Astrocyte (in vitro differentiated cells and primary cell): ENCODE data around the gene SHANK1. TPM values are rescaled to one million over a fixed set of nuclear protein-coding genes. Genes with fewer than 3 reads are reported as not detected.

Experiments
- DNase-seq: peaks from one replicate; pipeline ENCODE4 v3.0.0-alpha.2; 2010; ENCODE audit warnings: low read depth
- FAIRE-seq: peaks from 2 replicates; lab custom pipeline; 2011; peaks lifted over from hg19 to GRCh38; lab: Jason Lieb, UNC
- H2AFZ ChIP-seq: 2 replicates; pipeline ENCODE4 v1.6.0; 2012; ENCODE audit warnings: low read depth, low read length, inconsistent platforms
- H3K27ac ChIP-seq: 2 replicates; pipeline ENCODE4 v1.5.1; 2011; ENCODE audit warnings: low read depth, low read length, inconsistent platforms
- H3K27me3 ChIP-seq: 2 replicates; pipeline ENCODE4 v1.6.0; 2011; ENCODE audit warnings: low read length, inconsistent platforms; ENCODE audit not compliant: insufficient read depth
- H3K36me3 ChIP-seq: 2 replicates; pipeline ENCODE4 v1.5.1; 2011; ENCODE audit warnings: low read length, inconsistent platforms; ENCODE audit not compliant: insufficient read depth
- H3K4me1 ChIP-seq: 2 replicates; pipeline ENCODE4 v1.5.1; 2011; ENCODE audit warnings: low read length, inconsistent platforms; ENCODE audit not compliant: insufficient read depth
- H3K4me2 ChIP-seq: 2 replicates; pipeline ENCODE4 v1.6.0; 2012; ENCODE audit warnings: low read length, inconsistent platforms
- H3K4me3 ChIP-seq: 2 replicates; pipeline ENCODE4 v1.5.1; 2011; ENCODE audit warnings: low read depth, mild to moderate bottlenecking, low read length, inconsistent platforms; ENCODE audit not compliant: insufficient read depth
- H3K79me2 ChIP-seq: 2 replicates; pipeline ENCODE4 v1.6.0; 2012; ENCODE audit warnings: mild to moderate bottlenecking, low read length, inconsistent platforms; ENCODE audit not compliant: insufficient read depth
- H3K9ac ChIP-seq: 2 replicates; pipeline ENCODE4 v1.6.0; 2012; ENCODE audit warnings: mild to moderate bottlenecking, low read length, inconsistent platforms
- H3K9me3 ChIP-seq: 2 replicates; pipeline ENCODE4 v1.5.1; 2012; ENCODE audit warnings: low read depth, mild to moderate bottlenecking, low read length, inconsistent platforms; ENCODE audit not compliant: insufficient read depth
- H4K20me1 ChIP-seq: 2 replicates; pipeline ENCODE4 v1.6.0; 2012; ENCODE audit warnings: low read length, inconsistent platforms; ENCODE audit not compliant: insufficient read depth
- H3K27ac Mint-ChIP-seq: one replicate; pipeline ENCODE4 v1.8.0; 2021; ENCODE audit warnings: mild to moderate bottlenecking, mixed read lengths; ENCODE audit not compliant: unreplicated experiment
- H3K27me3 Mint-ChIP-seq: one replicate; pipeline ENCODE4 v1.8.0; 2021; ENCODE audit warnings: low read depth, mixed read lengths; ENCODE audit not compliant: unreplicated experiment
- H3K36me3 Mint-ChIP-seq: one replicate; pipeline ENCODE4 v1.8.0; 2021; ENCODE audit warnings: low read depth, mixed read lengths; ENCODE audit not compliant: unreplicated experiment
- H3K4me1 Mint-ChIP-seq: one replicate; pipeline ENCODE4 v1.8.0; 2021; ENCODE audit warnings: low read depth, mixed read lengths; ENCODE audit not compliant: unreplicated experiment
- H3K4me3 Mint-ChIP-seq: one replicate; pipeline ENCODE4 v1.8.0; 2021; ENCODE audit warnings: mild to moderate bottlenecking, moderate library complexity, mixed read lengths; ENCODE audit not compliant: unreplicated experiment
- H3K9me3 Mint-ChIP-seq: one replicate; pipeline ENCODE4 v1.8.0; 2021; ENCODE audit warnings: mild to moderate bottlenecking, mixed read lengths; ENCODE audit not compliant: unreplicated experiment
- EZH2 ChIP-seq: IDR thresholded peaks from 2 replicates; pipeline ENCODE4 v1.6.1; 2012; ENCODE audit warnings: mild to moderate bottlenecking, low read length, inconsistent platforms; ENCODE audit not compliant: insufficient read depth
- total RNA-seq: library from RNA; stranded (reverse); gene quantifications from 2 replicates; pipeline ENCODE4 v1.2.1, GENCODE V29; 2021
- TF ChIP-seq, protein P1 (sequence below): IDR thresholded peaks from 2 replicates; pipeline ENCODE4 v1.5.1; 2011; ENCODE audit warnings: low read depth, mild to moderate bottlenecking, inconsistent platforms, low read length, moderate library complexity; ENCODE audit not compliant: insufficient read depth

Gene SHANK1
- total RNA-seq, 1 donor from 2014 or later: not detected

DNA sequence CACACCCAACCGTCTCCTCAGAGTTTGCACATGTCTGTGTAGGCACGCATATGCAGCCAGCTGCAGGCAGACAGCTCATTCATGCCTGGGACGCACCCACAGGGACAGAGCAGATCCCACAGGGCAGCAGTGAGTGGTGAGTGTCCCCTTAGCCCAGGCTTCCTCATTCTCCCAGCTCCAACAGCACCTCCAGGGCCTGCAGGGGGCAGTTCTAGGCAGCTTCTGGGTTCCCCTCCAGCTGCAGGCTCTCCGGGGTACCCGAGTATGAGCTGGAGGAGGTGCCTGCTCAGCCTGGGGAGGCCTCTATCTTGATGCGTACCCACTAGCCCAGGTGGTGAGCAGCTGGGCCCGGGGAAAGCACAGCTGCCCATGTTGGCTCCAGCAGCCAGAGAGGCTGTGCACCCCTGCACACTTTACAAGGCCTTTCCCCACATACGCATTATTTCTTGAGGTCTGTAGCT, 1.3 kb upstream of the SHANK1 start:
- no peak overlapping the region for H3K27ac Mint-ChIP-seq
- Histone ChIP-seq H3K27me3 (no peaks in the 10 kb centered on the region), H3K27ac (no peak overlapping the region), H3K4me2 (no peak overlapping the region), H3K79me2 (no peaks in the 10 kb centered on the region), H2AFZ (no peak overlapping the region), H3K4me3 (no peak overlapping the region), H3K9me3 (no peaks in the 10 kb centered on the region), H3K36me3 (no peaks in the 10 kb centered on the region), H3K4me1 (peaks cover 8% of the 10 kb centered on the region), H4K20me1 (no peaks in the 10 kb centered on the region), H3K9ac (no peak overlapping the region)
- FAIRE-seq (no peak), DNase-seq (no peak)
- H3K36me3 Mint-ChIP-seq: no peaks in the 10 kb centered on the region
- H3K9me3 Mint-ChIP-seq: peaks cover 31% of the 10 kb centered on the region
- H3K27me3 Mint-ChIP-seq: no peaks in the 10 kb centered on the region
- H3K4me3 Mint-ChIP-seq: no peak overlapping the region
- no peaks in the 10 kb centered on the region for H3K4me1 Mint-ChIP-seq
- TF ChIP-seq, protein P1, sequence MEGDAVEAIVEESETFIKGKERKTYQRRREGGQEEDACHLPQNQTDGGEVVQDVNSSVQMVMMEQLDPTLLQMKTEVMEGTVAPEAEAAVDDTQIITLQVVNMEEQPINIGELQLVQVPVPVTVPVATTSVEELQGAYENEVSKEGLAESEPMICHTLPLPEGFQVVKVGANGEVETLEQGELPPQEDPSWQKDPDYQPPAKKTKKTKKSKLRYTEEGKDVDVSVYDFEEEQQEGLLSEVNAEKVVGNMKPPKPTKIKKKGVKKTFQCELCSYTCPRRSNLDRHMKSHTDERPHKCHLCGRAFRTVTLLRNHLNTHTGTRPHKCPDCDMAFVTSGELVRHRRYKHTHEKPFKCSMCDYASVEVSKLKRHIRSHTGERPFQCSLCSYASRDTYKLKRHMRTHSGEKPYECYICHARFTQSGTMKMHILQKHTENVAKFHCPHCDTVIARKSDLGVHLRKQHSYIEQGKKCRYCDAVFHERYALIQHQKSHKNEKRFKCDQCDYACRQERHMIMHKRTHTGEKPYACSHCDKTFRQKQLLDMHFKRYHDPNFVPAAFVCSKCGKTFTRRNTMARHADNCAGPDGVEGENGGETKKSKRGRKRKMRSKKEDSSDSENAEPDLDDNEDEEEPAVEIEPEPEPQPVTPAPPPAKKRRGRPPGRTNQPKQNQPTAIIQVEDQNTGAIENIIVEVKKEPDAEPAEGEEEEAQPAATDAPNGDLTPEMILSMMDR: no peak

DNA sequence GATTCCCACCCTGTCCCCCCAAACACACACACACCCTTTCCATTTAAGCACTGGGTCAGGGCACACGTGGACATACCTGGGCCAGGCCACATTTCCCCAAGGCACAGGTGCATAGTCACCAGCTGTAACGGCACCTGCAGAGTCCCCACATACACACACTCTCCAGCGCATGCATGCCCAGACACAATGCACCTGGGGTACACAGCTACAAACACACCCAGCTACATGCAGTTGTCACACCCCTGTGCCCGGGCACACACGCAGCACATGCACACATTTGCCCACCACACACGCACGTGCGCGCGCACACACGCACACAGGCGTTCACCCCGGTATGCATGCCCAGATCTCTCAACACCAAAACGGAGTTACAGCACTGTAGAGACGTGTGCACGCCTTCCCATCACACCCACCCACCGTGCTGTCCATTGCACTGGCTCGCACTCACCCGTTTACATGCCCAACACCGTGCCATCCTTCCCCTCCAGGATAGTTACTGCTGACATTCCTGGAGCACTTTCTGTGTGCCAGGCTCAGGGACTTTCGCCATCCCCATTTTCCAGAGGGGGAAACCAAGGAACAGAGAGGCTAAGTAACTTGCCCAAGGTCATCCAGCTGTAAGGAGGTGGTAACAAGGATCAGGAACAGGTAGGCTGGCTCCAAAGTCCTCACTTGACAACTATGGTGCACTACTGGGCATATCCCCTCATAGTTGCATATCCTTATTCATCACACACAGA, 749 bp upstream of the SHANK1 start:
- Histone ChIP-seq H3K4me3 (no peak overlapping the region), H3K36me3 (no peaks in the 10 kb centered on the region), H3K4me2 (no peak overlapping the region), H4K20me1 (no peaks in the 10 kb centered on the region), H3K4me1 (peaks cover 3% of the 10 kb centered on the region), H3K79me2 (no peaks in the 10 kb centered on the region), H3K27ac (no peak overlapping the region), H3K9me3 (no peaks in the 10 kb centered on the region), H3K27me3 (no peaks in the 10 kb centered on the region), H3K9ac (no peak overlapping the region), H2AFZ (no peak overlapping the region)
- Mint-ChIP-seq H3K36me3 (no peaks in the 10 kb centered on the region), H3K4me3 (no peak overlapping the region), H3K27me3 (no peaks in the 10 kb centered on the region), H3K9me3 (peaks cover 30% of the 10 kb centered on the region), H3K27ac (no peak overlapping the region), H3K4me1 (no peaks in the 10 kb centered on the region)
- TF ChIP-seq EZH2: no peak
- TF ChIP-seq, protein P1: no peak
- FAIRE-seq (no peak), DNase-seq (no peak)

DNA sequence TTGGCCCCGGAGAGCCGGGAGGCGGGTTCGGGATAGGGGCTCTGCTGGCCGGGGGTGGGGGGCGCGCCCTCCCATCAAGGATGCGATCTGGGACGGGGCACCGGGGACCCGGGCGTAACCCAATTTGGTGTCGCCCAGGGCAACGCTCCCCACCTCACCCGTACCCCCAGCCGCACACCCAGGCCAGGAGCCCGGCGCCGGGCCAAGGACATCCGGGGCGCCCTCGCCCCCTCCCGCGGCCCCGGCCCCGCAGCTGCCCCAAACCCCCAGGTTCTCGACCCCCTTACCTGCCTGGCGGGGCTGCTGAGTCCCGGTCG, 525 bp downstream of the SHANK1 start:
- no peaks in the 10 kb centered on the region for H3K4me1 Mint-ChIP-seq
- TF ChIP-seq, protein P1: no peak
- TF ChIP-seq EZH2: no peak
- no peak overlapping the region for H3K4me3 Mint-ChIP-seq
- no peaks in the 10 kb centered on the region for H3K36me3 Mint-ChIP-seq
- Histone ChIP-seq H3K4me3 (no peak overlapping the region), H3K27ac (no peak overlapping the region), H3K36me3 (no peaks in the 10 kb centered on the region), H3K79me2 (no peaks in the 10 kb centered on the region), H2AFZ (no peak overlapping the region), H3K4me2 (peak overlapping the region; percentile 72), H4K20me1 (no peaks in the 10 kb centered on the region), H3K9me3 (no peaks in the 10 kb centered on the region), H3K4me1 (no peaks in the 10 kb centered on the region), H3K9ac (no peak overlapping the region), H3K27me3 (no peaks in the 10 kb centered on the region)
- peaks cover 37% of the 10 kb centered on the region for H3K9me3 Mint-ChIP-seq
- DNase-seq (no peak), FAIRE-seq (no peak)
- H3K27ac Mint-ChIP-seq: no peak overlapping the region
- H3K27me3 Mint-ChIP-seq: no peaks in the 10 kb centered on the region
